Retinal pigment epithelial cell (primary cell): ENCODE data around the gene PCNT.

ENCODE experiments used
- DNase-seq: peaks from one replicate; pipeline ENCODE4 v3.0.0-alpha.2; 2010; ENCODE audit warnings: low read depth
- H3K4me3 ChIP-seq: 2 replicates; pipeline ENCODE4 v1.5.1; 2011; ENCODE audit warnings: mild to moderate bottlenecking, low read length, control low read depth, moderate library complexity
- CTCF ChIP-seq: conservative IDR thresholded peaks from 2 replicates; pipeline ENCODE4 v1.5.1; 2011; ENCODE audit warnings: low read depth, low read length, control low read depth, inconsistent platforms

PCNT gene

GRCh38 chr21:46379105-46379504, 55.1 kb downstream of the PCNT start:
- no peak for TF ChIP-seq CTCF
- DNase-seq: no peak
- no peak overlapping the region for H3K4me3 ChIP-seq

- no peak for TF ChIP-seq CTCF
- no peak overlapping the region for H3K4me3 ChIP-seq
- no peak for DNase-seq
Observed at GRCh38 chr21:46379691-46380090, 55.7 kb downstream of the PCNT start.

- TF ChIP-seq CTCF: no peak
- no peak for DNase-seq
- no peak overlapping the region for H3K4me3 ChIP-seq
Observed at GRCh38 chr21:46381541-46381940, 57.6 kb downstream of the PCNT start.

GRCh38 chr21:46384556-46384955, 60.6 kb downstream of the PCNT start:
- no peak for DNase-seq
- no peak for TF ChIP-seq CTCF
- H3K4me3 ChIP-seq: no peak overlapping the region

GRCh38 chr21:46385846-46386733, 62.1 kb downstream of the PCNT start:
- H3K4me3 ChIP-seq: no peak overlapping the region
- DNase-seq: no peak
- TF ChIP-seq CTCF: no peak

GRCh38 chr21:46386734-46387088, 62.8 kb downstream of the PCNT start:
- TF ChIP-seq CTCF: no peak

GRCh38 chr21:46388206-46388880, 64.4 kb downstream of the PCNT start:
- DNase-seq: no peak
- no peak overlapping the region for H3K4me3 ChIP-seq
- TF ChIP-seq CTCF: no peak

More at GRCh38 chr21:46386734-46387088, 62.8 kb downstream of the PCNT start:
- H3K4me3 ChIP-seq: no peak overlapping the region
- no peak for DNase-seq
